HG03039 (cell line): ENCODE data around the gene LEKR1.
"Not testable (repeated sequence)": the region's sequence is repeated elsewhere in the genome, so short reads cannot be mapped to it uniquely, and the experiment has no call there.

Experiments used
- ATAC-seq: cut with Tn5 transposase; IDR thresholded peaks from one replicate; pipeline ENCODE4 v1.9.1; 2021; ENCODE audit warnings: mild to moderate bottlenecking, moderate library complexity; ENCODE audit not compliant: unreplicated experiment

LEKR1 gene

DNA sequence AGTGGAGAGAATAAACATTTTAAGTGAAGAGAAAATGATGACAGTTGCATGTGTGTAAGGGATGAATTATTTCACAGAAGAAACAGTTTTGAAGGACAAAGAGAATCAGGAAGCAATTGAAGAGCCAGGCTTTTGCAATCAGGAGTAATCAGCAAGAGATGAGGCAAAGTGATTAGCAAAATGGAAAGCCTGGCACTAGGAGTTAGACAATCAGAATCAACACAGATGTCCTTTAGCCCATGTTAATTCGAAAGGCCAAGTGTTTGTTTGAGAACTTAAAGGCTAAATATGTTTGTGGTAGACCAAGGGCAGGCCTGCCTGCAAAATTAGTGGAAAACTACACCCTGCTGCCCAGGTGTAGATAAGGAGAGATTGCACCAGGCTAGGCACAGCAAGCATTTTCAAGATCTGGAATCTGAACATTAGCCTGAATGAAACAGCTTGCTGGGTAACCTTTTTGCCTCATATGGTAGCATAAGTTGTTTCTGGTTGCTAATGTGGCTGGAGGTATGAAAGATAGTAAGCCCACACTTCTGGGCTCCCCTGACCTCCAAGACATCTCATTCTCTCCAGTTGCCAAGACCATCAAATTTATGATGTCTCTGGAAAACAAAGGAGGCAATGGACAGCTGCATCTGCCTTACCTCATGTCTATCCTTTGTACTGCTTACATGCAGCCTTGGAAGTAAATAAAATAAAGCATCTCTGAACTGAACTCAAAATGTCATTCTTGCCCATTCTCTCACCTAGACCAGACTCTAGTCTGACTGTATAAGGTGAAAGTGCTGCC lies 22.0 kb upstream of the LEKR1 start:
- no peak for ATAC-seq

DNA sequence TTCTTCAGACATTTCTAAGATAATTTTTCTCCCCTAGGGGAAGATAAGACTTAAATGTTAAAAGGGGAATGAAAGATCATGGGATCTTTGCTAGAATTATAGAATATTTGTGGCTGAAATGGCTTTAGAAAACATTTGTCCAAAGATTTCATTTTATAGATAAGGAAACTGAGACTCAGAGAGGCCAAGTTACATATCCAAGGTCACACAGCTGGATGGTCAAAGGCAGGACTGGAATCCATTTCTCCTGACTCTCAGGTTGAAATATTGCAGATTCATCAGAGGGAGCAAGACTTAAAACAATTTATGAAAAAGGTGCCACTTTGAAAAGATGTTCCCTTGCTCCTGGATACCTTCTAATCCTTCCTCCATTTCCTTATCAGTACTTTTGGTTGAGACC lies 19.5 kb upstream of the LEKR1 start:
- no peak for ATAC-seq

DNA sequence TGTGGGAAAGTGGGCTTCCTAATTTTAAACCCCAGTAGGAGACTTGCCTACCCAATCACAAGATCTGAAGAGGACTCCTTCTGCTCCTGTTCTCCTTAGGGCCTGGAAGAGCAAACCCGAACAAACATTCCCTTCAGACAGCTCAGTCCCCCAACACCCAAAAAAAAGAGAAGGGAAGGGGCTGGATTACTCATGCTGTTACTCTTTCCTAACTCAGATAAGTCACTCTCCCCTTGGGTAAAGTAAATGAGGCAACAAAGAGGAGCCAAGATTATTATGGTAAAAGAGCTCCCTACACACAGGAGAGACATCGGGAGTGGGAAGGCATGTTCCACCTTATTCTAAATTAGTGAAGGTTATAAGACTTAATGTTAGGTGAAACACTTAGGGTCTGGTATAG lies 18.1 kb upstream of the LEKR1 start:
- no peak for ATAC-seq

DNA sequence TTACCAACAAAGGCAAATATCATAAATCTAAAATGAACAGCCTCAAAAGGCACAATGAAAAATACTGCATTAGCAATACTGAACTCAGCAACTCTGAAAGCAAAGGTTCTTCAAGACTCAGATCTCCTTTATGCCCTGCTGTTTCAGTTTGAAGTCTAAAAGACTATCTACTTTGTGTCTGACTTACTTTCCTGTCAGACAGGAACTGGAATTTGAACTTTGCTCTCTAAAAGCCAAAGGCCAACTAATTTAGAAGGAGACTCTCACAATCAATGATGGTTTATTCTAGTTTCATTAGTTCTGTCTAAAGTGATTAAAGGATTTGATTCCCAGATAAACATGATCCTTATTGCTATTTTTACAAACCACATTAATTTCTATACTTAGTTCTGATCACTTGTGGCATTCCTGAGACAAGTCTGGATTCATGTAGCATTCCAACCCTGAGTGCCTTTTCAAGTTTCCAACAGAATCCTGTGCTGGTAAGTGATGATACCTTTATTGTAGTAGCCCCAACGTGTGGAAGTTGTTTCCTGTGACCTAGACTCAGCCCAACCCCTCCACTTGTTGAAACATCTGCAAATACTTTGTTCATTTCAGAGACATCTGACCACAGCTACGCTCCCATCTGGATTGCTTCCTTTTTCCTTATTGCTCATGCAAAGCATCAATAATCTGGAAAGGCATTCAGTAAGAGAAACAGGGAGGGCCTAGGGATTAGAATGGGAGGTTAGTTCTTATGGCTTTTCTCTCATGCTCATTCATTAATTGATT lies 14.9 kb upstream of the LEKR1 start:
- ATAC-seq, result no peak

DNA sequence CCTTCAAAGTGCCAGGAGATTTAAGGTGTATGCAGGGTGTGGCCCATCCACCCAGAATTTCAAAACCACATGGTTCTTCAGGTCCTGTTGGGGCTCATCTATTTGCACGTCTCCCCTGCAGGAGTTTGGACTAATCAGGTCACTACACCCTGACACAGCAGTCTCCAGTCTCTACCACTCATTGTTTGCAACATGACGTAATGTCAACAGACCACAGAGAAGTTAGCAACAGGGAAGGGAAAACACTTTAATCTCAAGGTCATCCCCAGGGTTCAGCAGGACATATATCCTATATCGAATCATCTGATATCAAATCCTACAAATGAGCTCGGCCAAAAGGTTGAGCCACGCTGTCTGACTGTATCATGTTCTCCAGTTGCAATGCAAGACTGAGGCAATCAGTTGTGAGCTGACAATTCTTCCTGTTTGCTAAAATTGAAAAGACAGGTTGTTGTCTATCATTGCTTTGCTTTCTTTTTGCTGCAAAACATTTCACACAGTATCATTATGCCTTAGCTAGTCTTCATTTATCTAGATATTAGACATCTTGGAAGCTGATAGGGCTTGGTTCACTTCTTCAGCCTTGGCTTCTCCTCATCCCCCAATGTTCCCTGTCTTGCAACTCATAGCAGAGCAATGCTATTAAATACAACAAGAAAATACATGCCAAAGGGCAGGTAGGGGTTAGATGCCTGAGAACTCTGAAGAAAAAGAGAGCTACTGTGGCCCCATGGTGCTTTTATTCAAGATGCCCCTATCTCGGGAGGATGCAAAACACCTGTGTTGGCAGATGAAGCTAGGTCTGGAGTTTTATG lies 13.4 kb upstream of the LEKR1 start:
- no peak for ATAC-seq

DNA sequence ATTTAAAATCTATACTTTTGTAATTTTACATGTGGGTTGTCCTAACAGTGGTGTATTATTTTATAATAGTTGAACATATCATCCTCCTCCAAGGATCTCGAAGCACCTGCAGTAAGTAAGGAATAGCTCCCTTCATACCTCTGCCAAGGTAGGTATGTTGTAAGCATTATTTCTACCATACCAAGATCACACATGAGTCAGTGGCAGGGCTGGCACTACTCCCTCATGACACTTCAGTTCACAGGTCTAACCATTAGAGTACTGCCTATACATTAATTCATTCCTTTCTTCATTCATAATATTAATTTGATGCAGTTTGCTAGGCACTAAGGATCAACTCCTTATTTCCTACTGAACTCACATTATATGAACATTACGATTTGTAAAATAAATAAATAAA lies 11.9 kb upstream of the LEKR1 start:
- no peak for ATAC-seq

DNA sequence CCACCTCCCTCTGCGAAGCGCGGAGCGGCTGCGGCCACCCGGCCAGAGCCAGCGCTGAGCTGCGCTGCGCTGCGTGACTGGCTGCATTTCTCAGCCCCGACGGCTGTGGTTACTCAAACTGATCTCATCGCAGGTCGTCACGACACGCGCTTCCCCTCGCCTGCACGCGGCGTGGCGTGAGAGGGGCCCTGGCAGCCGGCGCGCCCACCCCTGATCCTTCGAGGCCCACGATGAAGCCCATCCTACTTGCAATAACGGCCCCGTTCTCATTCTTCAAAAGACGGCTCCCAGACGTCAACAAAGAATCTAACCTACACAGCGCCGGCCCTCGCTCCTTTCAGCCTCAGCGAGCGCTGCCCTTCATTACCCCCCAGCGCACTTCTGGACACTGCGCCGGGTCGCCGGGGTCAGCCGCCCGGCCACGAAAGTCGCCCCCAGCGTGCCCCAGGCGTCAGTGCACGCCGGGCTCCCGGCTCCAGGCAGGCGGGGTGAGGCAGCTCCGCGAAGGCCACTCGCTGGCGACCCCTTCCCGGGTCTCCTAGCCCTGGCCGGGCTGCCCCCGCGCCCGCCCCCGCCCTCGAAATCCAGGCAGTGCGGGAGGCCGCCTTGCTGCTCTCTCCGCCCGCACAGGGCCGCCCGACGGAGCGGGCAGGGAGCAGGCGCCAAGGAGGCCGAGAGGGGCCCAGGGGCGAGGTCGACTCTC lies 9.9 kb upstream of the LEKR1 start:
- peak; percentile 24 for ATAC-seq

DNA sequence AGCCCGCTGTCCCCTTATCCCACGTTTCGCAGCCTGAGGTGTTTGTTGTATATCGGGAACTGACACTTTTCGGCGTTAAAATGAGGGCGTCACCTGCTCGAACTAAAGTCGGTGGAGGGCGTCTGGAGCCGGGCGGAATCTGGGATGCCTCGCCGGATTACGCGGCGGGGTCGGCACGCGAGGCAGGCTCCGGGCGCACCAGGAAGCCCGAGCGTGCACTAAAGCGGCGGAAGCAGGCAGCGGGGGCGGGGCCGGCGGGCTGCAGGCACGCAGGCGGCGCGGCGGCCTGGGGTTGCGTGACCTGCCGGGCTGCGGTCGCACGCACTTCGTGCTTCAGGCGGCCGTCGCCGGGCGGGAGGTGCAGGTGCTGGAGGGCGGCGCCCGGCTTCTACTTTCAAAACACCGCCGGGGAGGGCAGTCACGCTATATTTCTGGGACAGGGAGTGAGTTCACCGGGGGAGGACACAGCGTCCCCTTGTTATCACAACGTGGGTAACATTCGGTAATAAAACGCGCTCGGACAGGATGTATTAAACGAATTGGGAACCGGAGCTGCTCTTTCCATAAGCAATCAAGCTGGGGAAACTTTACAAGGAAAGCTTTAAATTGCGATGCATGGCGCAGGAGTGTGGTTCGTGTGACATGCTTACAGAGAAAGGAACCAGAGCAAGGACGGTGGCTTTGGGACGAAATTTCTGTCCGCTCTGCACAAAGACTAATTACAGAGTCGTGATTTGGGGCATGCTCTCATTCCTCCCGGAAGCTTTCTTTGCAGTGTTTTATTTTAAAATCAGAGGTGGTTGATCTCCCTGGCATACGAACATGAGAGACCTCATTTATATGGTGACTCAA lies 9.1 kb upstream of the LEKR1 start:
- peak; percentile 66 for ATAC-seq

DNA sequence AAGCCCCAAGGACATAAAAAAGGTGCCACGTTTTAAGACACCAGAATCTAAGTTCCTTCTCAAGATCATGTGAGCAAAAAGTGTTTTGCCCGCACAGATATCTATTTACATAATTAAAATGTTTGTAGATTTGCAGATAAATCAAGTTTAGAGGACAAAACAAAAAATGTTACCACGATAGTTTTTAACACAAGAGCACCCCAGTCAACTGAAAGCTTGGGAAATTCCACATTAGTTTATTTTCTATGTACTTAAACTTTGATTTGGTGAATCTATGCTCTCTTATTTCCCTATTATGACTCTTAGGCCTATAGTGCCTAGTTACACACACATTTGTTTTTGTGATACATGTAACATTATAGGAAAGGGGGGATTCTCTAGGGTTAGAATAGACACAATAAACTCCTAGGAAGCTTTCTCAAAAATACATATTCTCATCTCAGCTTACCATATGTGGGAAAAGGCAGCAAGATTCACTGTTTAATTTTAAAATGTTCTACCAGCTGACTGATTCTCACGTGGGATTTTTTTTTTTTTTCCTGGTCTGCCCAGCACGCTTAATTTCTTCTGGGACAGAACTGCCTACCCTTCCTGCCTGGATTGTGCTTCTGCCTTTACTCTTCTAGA lies 8.4 kb upstream of the LEKR1 start:
- no peak for ATAC-seq

DNA sequence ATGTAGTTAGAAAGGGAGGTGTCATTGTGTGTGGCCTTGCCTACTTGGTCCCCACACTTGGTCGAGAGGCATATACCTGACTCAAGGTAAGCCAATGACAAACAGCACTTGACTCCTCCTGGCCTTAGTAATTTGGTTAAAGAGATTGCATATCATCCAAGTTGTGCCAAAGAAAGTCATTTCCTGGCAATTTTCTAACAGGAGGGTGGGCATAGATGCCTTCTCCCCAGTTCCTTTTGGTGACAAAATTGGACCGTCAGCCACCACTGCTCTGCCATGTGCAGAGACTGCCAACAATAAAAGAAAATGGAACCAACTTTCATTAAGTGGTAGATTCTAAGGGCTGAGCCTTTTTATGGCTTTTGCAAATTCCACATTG lies 7.9 kb upstream of the LEKR1 start:
- no peak for ATAC-seq

DNA sequence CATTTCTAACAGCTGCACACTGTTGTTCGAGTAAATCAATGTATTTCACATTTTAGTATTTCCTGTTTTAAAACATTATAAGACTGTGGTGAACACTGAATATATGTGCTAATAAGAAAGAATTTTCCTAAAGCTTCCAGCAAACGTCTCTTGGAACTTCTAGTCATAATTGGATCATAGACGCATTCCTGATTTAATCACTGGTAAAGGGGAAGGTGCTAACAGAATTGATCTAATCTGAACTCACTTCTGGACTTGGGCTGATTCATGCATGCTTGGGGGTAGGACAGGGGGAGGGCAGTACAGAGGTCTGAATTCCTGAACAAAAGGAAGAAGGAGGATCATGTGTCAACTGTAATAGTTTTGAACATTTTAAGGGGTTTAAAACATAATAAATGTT lies 7.3 kb upstream of the LEKR1 start:
- no peak for ATAC-seq

DNA sequence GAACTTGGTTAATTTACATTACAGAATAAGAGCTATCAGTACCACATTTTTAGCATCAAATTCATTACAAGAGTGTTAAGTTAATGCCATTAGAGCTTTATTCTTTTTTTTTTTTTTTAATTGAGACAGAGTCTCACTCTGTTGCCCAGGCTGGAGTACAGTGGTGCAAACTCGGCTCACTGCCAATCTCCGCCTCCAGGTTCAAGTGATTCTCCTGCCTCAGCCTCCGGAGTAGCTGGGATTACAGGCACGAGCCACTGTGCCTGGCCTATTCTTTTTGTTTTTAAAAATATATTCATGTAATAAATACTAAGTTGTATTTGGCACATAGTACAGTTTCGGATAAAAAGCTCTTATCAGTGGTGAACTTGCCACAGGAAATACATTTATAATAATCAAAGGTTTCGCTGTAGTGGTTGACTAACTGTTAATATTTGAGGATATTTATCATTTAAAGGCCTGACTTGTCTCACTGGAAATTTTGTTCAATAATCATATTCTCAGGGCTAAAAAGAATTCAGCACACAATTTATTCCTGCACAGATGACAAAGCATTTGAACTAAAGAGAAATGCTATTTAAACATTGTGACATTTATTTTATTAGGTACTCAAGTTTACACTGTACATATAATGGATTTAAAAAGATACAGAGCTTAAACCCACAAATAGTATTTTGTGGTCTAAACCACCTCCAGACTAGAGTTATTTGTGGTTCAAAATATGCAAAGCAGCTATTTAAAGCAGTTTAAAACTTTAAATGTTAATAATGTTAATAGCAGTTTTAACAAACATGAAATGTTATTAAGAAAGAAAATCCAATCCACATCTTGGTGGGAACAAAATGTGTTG lies 6.1 kb upstream of the LEKR1 start:
- ATAC-seq, result no peak

DNA sequence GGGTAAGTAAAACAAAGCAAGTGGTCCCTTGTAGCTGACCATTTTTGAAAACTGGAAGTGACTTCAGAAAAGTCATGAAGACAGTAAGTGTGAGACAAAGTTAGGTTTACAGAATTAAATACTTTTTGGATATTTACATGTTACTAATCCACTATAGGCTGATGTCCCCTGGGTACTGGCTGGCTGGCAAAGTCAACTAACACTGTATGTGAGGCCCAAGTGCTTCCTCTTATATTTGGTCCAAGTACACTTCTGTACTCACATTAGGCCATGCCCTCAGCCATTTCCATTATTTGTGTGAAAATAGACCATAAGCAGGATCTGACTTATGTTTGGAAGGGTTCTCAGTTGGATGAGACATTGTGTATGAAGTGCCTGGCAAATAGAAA lies 5.5 kb upstream of the LEKR1 start:
- no peak for ATAC-seq

DNA sequence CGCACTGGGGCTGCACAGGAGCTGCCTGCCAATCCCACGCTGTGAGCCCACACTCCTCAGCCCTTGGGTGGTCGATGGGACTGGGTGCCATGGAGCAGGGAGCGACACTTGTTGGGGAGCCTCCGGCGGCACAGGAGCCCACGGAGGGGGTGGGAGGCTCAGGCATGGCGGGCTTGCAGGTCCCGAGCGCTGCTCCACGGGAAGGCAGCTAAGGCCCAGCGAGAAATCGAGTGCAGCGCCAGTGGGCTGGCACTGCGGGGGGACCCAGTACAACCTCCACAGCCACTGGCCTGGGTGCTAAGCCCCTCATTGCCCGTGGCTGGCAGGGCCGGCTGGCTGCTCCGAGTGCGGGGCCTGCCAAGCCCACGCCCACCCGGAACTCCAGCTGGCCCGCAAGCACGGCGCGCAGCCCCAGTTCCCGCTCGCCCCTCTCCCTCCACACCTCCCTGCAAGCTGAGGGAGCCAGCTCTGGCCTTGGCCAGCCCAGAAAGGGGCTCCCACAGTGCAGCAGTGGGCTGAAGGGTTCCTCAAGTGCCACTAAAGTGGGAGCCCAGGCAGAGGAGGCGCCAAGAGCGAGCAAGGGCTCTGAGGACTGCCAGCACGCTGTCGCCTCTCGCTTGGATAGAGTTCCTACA lies 3.4 kb upstream of the LEKR1 start:
- not testable (repeated sequence) for ATAC-seq

DNA sequence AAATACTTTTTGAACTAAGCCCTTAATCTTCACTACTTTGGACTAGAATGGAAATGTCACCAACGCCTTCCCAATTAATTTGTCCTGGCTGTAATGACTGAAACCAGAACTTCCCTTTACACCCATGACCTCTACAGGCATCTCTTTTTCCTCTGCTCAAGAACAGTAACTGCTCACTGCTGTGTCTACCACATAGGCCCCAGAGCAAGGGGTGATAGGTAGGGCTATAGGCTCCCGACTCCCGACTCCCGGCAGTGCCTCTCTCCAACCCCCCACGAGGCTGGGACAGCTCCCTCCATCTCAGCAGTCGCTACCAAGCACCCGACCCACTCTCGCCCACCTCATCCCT lies 384 bp upstream of the LEKR1 start:
- ATAC-seq, result peak; percentile 57

DNA sequence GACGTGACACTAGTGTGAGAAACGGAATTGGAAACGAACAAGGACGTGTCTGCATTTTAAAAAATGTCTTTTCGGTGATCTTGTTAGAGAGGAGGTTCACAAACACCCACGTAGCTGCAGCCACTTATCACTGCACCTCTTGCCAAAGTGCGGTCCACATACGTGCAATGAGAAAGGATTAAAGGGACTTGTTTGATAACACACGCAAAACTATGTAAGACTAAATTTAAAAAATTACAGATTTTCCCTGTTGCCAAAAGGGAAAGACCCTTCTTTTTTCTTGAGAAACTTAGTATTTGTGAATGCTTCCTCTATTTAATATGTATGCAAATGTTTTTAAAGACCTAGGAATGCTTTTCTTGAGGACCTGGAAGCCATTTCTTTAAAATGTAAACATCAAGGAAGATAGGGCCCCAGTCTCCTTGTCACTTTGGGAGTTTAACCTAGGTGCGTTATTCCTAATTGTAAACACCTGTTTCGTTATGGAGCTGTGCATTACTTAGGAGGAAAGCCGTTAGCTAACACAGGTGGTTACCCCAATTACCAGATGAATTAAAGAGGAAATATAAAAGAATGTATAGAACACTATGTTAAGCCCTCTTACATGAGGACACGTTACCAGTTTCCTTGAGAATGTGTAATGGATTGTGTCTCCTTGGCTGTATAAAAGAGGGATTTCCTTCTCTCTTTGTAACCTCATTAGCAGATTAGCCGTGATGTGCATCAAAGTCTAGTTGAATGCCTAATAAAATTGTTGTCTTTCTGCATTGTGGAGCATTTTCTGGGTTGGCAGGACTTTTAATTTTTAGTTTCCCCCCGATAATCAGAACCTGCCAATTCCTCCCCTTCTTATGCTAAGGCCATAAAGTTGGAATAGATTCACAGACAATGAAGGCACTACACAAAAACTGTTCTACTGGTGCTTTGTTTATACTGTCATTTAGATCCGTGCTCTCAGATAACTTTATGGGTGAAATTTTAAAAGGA lies 1.0 kb downstream of the LEKR1 start:
- no peak for ATAC-seq

DNA sequence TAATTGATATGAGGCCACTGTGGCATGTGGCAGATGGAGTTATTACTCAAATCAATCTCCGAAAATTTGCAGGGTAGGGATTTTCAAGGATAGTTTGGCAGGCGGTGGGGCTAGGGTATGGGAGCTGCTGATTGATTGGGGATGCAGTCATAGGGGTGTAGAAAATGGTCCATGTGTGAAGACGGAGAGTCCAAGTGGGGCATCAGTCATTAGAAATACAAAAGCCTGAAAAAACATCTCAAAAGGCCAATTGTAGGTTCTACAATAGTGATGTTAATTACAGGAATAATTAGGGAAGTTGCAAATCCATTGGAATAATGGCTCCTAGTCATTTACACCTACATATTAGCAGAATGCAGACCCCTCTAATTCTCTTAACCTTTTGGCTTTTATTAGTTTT lies 4.9 kb downstream of the LEKR1 start:
- ATAC-seq, result no peak
